H9 (cell line): ENCODE measurements around the gene MYO18A. TPM values are rescaled to one million over a fixed set of nuclear protein-coding genes. Genes with fewer than 3 reads are reported as not detected.

Experiments
- DNase-seq: peaks from one replicate; pipeline ENCODE4 v3.0.0-alpha.2; 2017
- H2AFZ ChIP-seq: one replicate; pipeline ENCODE4 v1.6.1; 2013; ENCODE audit warnings: mild to moderate bottlenecking, low read length, control low read depth, moderate library complexity
- H2AK5ac ChIP-seq: 2 replicates; pipeline ENCODE4 v1.6.1; 2013; ENCODE audit warnings: low read length, control low read depth, mixed read lengths; ENCODE audit not compliant: insufficient read length
- H2BK120ac ChIP-seq: one replicate; pipeline ENCODE4 v1.6.1; 2013; ENCODE audit warnings: low read depth, mild to moderate bottlenecking, low read length, control low read depth, inconsistent platforms; ENCODE audit not compliant: poor library complexity, severe bottlenecking
- H2BK12ac ChIP-seq: 2 replicates; pipeline ENCODE4 v1.6.1; 2013; ENCODE audit warnings: low read length, control low read depth, mixed read lengths, low read depth; ENCODE audit not compliant: insufficient read length
- H2BK15ac ChIP-seq: 2 replicates; pipeline ENCODE4 v1.6.1; 2013; ENCODE audit warnings: low read depth, low read length, control low read depth
- H2BK20ac ChIP-seq: one replicate; pipeline ENCODE4 v1.6.1; 2013; ENCODE audit warnings: low read depth, mild to moderate bottlenecking, low read length, control low read depth, inconsistent platforms; ENCODE audit not compliant: poor library complexity, severe bottlenecking
- H2BK5ac ChIP-seq: 2 replicates; pipeline ENCODE4 v1.6.1; 2013; ENCODE audit warnings: low read length, control low read depth, mixed read lengths; ENCODE audit not compliant: insufficient read length
- H3K14ac ChIP-seq: 2 replicates; pipeline ENCODE4 v1.6.1; 2013; ENCODE audit warnings: low read length, control low read depth; ENCODE audit not compliant: insufficient read depth
- H3K18ac ChIP-seq: 2 replicates; pipeline ENCODE4 v1.6.1; 2013; ENCODE audit warnings: low read depth, mild to moderate bottlenecking, mixed read lengths, low read length, control low read depth; ENCODE audit not compliant: insufficient read length
- H3K23ac ChIP-seq: 2 replicates; pipeline ENCODE4 v1.6.1; 2013; ENCODE audit warnings: low read length, control low read depth, mixed read lengths, low read depth; ENCODE audit not compliant: insufficient read length
- H3K23me2 ChIP-seq: 2 replicates; pipeline ENCODE4 v1.6.1; 2013; ENCODE audit warnings: low read depth, mild to moderate bottlenecking, mixed read lengths, low read length, control low read depth; ENCODE audit not compliant: insufficient read length, poor library complexity, severe bottlenecking
- H3K27ac ChIP-seq: 2 replicates; pipeline ENCODE4 v1.5.1; 2013; ENCODE audit warnings: low read length, control low read depth, mixed read lengths, low read depth; ENCODE audit not compliant: insufficient read length
- H3K27me3 ChIP-seq: 2 replicates; pipeline ENCODE4 v1.6.1; 2013; ENCODE audit warnings: low read length, control low read depth, inconsistent platforms; ENCODE audit not compliant: insufficient read depth
- H3K4ac ChIP-seq: 2 replicates; pipeline ENCODE4 v1.6.1; 2013; ENCODE audit warnings: low read depth, mild to moderate bottlenecking, control low read depth, inconsistent platforms, low read length, moderate library complexity
- H3K4me1 ChIP-seq: 2 replicates; pipeline ENCODE4 v1.6.1; 2013; ENCODE audit warnings: low read length, control low read depth, inconsistent platforms; ENCODE audit not compliant: insufficient read depth
- H3K4me2 ChIP-seq: 2 replicates; pipeline ENCODE4 v1.6.1; 2013; ENCODE audit warnings: low read length, control low read depth, mixed read lengths; ENCODE audit not compliant: insufficient read length, insufficient read depth
- H3K56ac ChIP-seq: 2 replicates; pipeline ENCODE4 v1.6.1; 2013; ENCODE audit warnings: low read depth, mild to moderate bottlenecking, mixed read lengths, low read length, control low read depth; ENCODE audit not compliant: insufficient read length
- H3K79me1 ChIP-seq: 2 replicates; pipeline ENCODE4 v1.6.1; 2013; ENCODE audit warnings: low read depth, mild to moderate bottlenecking, moderate library complexity, low read length, control low read depth, inconsistent platforms; ENCODE audit not compliant: insufficient read depth, poor library complexity, severe bottlenecking
- H3K79me2 ChIP-seq: 2 replicates; pipeline ENCODE4 v1.6.1; 2013; ENCODE audit warnings: low read length, control low read depth, inconsistent platforms; ENCODE audit not compliant: insufficient read depth
- H3K9ac ChIP-seq: 2 replicates; pipeline ENCODE4 v1.6.1; 2013; ENCODE audit warnings: low read length, control low read depth, mixed read lengths; ENCODE audit not compliant: insufficient read length; ENCODE audit errors: extremely low read depth
- H3K9me3 ChIP-seq: one replicate; pipeline ENCODE4 v1.6.1; 2013; ENCODE audit warnings: low read depth, low read length, inconsistent platforms; ENCODE audit not compliant: control insufficient read depth
- H3T11ph ChIP-seq: one replicate; pipeline ENCODE4 v1.6.1; 2013; ENCODE audit warnings: mild to moderate bottlenecking, low read length, control low read depth, inconsistent platforms
- H4K20me1 ChIP-seq: one replicate; pipeline ENCODE4 v1.6.1; 2013; ENCODE audit not compliant: control insufficient read depth, insufficient read length, insufficient read depth
- H4K5ac ChIP-seq: 2 replicates; pipeline ENCODE4 v1.6.1; 2013; ENCODE audit warnings: low read depth, mild to moderate bottlenecking, mixed read lengths, low read length, control low read depth; ENCODE audit not compliant: insufficient read length
- H4K8ac ChIP-seq: replicated peaks from 2 replicates; pipeline ENCODE4 v1.6.1; 2013; ENCODE audit warnings: low read length, control low read depth, mixed read lengths, low read depth; ENCODE audit not compliant: insufficient read length
- H4K91ac ChIP-seq: 2 replicates; pipeline ENCODE4 v1.6.1; 2013; ENCODE audit warnings: low read depth, mild to moderate bottlenecking, moderate library complexity, mixed read lengths, low read length, control low read depth; ENCODE audit not compliant: insufficient read length
- H3K27ac Mint-ChIP-seq, 3 experiments: 2 replicates in 2 of 3; 3 replicates in 1 of 3; pipeline ENCODE4 v1.8.0; 2020 to 2021; ENCODE audit warnings: mixed read lengths in 3 of 3, mild to moderate bottlenecking in 1 of 3, moderate library complexity in 1 of 3
- H3K27me3 Mint-ChIP-seq: 2 replicates; pipeline ENCODE4 v1.8.0; 2021; ENCODE audit warnings: low read depth, mild to moderate bottlenecking, moderate library complexity, mixed read lengths
- H3K36me3 Mint-ChIP-seq, 3 experiments: 2 replicates in 2 of 3; 3 replicates in 1 of 3; pipeline ENCODE4 v1.8.0; 2020 to 2021; ENCODE audit warnings: low read depth in 3 of 3, mixed read lengths in 3 of 3; ENCODE audit not compliant: insufficient read depth in 1 of 3
- H3K4me1 Mint-ChIP-seq, 2 experiments: 2 replicates each; pipeline ENCODE4 v1.8.0; 2020; ENCODE audit warnings: mixed read lengths in 2 of 2
- H3K4me3 Mint-ChIP-seq, 2 experiments: 2 replicates in 1 of 2; 3 replicates in 1 of 2; pipeline ENCODE4 v1.8.0; 2020 to 2021; ENCODE audit warnings: mild to moderate bottlenecking in 2 of 2, mixed read lengths in 2 of 2, moderate library complexity in 1 of 2
- H3K9me3 Mint-ChIP-seq, 2 experiments: 2 replicates in 1 of 2; 3 replicates in 1 of 2; pipeline ENCODE4 v1.8.0; 2020; ENCODE audit warnings: mild to moderate bottlenecking in 2 of 2, mixed read lengths in 2 of 2, moderate library complexity in 1 of 2
- WGBS: extraction: QIAGEN DNeasy Blood & Tissue Kit; methylation state at CpG from one replicate; pipeline ENCODE4 v1.1.7; 2013; ENCODE audit warnings: missing lambda C conversion rate, low lambda C conversion rate, mixed read lengths; ENCODE audit not compliant: insufficient read length; ENCODE audit errors: extremely low coverage; 5-methylcytosine and 5-hydroxymethylcytosine counted together
- total RNA-seq: library from RNA; stranded (reverse); gene quantifications from 2 replicates; pipeline ENCODE4 v1.2.1, GENCODE V29; 2021
- TF ChIP-seq, protein P1 (sequence below): fragments of 200-600 bp; sonication (generic); conservative IDR thresholded peaks from 3 replicates; pipeline ENCODE4 v1.8.0; 2021; ENCODE audit warnings: antibody characterized with exemption, mild to moderate bottlenecking

Gene MYO18A
- total RNA-seq, 1 experiment from 2014 or later: 21.6 TPM

DNA sequence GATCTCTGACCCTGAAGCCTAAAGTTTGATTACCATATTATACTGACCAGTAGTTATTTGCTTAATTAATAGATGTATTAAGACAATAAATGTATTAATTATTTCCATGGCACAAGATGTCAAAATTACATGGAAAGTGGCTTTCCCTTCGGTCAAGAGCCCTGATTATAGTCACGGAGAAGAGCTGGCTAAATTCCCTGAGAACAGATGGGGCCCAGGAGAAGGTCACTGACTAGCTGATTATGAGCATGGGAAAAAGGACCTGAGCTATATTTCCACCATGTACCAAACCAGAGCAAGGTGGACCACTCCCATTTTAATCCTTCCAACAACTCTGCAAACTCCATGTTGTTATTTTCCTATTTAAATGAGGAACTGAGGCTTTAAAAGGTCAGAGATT is 12.9 kb upstream of the MYO18A start:
- H2BK20ac ChIP-seq: no peak overlapping the region
- no peak overlapping the region for H3K56ac ChIP-seq
- H3K4me2 ChIP-seq: no peak overlapping the region
- H2BK5ac ChIP-seq: no peak overlapping the region
- H2AFZ ChIP-seq: no peak overlapping the region
- no peak overlapping the region for H3K18ac ChIP-seq
- no peak overlapping the region for H4K8ac ChIP-seq
- Mint-ChIP-seq H3K4me3 (no peak overlapping the region), H3K27ac (no peak overlapping the region), H3K36me3 (no peaks in the 10 kb centered on the region), H3K9me3 (no peaks in the 10 kb centered on the region), H3K27me3 (peaks cover 3% of the 10 kb centered on the region), H3K4me1 (peaks cover 5 to 6% of the 10 kb centered on the region in 2 experiments; a peak in 3 of 4 replicates)
- no peaks in the 10 kb centered on the region for H3K23me2 ChIP-seq
- H3K9me3 ChIP-seq: no peaks in the 10 kb centered on the region
- no peak overlapping the region for H2AK5ac ChIP-seq
- no peak overlapping the region for H2BK12ac ChIP-seq
- no peak overlapping the region for H3K9ac ChIP-seq
- no peaks in the 10 kb centered on the region; the same call in 1 of the 2 replicates for H3K27me3 ChIP-seq
- TF ChIP-seq, protein P1, sequence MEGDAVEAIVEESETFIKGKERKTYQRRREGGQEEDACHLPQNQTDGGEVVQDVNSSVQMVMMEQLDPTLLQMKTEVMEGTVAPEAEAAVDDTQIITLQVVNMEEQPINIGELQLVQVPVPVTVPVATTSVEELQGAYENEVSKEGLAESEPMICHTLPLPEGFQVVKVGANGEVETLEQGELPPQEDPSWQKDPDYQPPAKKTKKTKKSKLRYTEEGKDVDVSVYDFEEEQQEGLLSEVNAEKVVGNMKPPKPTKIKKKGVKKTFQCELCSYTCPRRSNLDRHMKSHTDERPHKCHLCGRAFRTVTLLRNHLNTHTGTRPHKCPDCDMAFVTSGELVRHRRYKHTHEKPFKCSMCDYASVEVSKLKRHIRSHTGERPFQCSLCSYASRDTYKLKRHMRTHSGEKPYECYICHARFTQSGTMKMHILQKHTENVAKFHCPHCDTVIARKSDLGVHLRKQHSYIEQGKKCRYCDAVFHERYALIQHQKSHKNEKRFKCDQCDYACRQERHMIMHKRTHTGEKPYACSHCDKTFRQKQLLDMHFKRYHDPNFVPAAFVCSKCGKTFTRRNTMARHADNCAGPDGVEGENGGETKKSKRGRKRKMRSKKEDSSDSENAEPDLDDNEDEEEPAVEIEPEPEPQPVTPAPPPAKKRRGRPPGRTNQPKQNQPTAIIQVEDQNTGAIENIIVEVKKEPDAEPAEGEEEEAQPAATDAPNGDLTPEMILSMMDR: no peak
- no peak overlapping the region for H4K5ac ChIP-seq
- no peak overlapping the region for H2BK15ac ChIP-seq
- H3K23ac ChIP-seq: no peak overlapping the region
- DNase-seq: no peak
- no peak overlapping the region for H4K91ac ChIP-seq
- no peaks in the 10 kb centered on the region for H4K20me1 ChIP-seq
- WGBS: no CpG with 5 or more reads among the region's 2 CpGs
- H3K4me1 ChIP-seq: no peaks in the 10 kb centered on the region
- H3K79me1 ChIP-seq: no peaks in the 10 kb centered on the region
- H3K4ac ChIP-seq: no peak overlapping the region
- no peaks in the 10 kb centered on the region for H3K79me2 ChIP-seq
- H2BK120ac ChIP-seq: no peak overlapping the region
- H3K27ac ChIP-seq: no peak overlapping the region
- H3T11ph ChIP-seq: no peak overlapping the region
- H3K14ac ChIP-seq: no peak overlapping the region
